ENCODE measurements around the gene MERTK. TPM values are rescaled to one million over a fixed set of nuclear protein-coding genes. Genes with fewer than 3 reads are reported as not detected.

The MERTK gene
- total RNA-seq, 1 experiment from 2014 or later: 18.4 TPM

DNA sequence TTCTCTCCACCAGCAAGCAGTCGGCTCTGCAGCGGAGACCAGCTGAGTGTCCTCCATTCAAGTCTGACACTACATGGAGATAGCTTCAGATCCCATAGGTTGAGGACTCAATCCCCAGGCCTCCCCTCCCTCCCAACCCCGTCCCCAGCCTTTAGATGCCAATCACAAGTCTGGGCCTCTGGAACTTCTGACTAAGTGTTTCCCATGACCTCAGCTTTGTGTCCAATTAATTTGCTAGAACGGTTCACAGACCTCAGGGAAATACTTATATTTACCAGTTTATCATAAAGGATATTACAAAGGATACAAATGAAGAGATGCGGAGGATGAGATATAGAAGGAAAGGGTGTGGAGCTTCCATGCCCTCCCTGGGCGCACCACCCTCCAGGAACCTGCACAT, 77.4 kb downstream of the MERTK start:
- no peak for DNase-seq (ENCODE audit: low spot score)
- Histone ChIP-seq H3K27ac (ENCODE audit: low read depth, low read length, poor library complexity, severe bottlenecking) (no peak overlapping the region), H3K4me1 (ENCODE audit: insufficient read depth, low read length, poor library complexity, severe bottlenecking) (no peaks in the 10 kb centered on the region), H3K9me3 (ENCODE audit: low read depth, low read length, poor library complexity, severe bottlenecking) (peaks cover 9% of the 10 kb centered on the region), H3K4me3 (ENCODE audit: low read depth, low read length, poor library complexity, severe bottlenecking) (no peak overlapping the region), H3K36me3 (ENCODE audit: insufficient read depth, low read length, poor library complexity, severe bottlenecking) (peaks cover 13% of the 10 kb centered on the region), H3K27me3 (replicated peaks; ENCODE audit: insufficient read depth, low read depth, low read length, poor library complexity) (no peaks in the 10 kb centered on the region)
- POLR2A ChIA-PET (ENCODE audit: low non-redundant PET): no interaction called here
- CTCF ChIA-PET: no interaction called here
- TF ChIP-seq, protein P1, sequence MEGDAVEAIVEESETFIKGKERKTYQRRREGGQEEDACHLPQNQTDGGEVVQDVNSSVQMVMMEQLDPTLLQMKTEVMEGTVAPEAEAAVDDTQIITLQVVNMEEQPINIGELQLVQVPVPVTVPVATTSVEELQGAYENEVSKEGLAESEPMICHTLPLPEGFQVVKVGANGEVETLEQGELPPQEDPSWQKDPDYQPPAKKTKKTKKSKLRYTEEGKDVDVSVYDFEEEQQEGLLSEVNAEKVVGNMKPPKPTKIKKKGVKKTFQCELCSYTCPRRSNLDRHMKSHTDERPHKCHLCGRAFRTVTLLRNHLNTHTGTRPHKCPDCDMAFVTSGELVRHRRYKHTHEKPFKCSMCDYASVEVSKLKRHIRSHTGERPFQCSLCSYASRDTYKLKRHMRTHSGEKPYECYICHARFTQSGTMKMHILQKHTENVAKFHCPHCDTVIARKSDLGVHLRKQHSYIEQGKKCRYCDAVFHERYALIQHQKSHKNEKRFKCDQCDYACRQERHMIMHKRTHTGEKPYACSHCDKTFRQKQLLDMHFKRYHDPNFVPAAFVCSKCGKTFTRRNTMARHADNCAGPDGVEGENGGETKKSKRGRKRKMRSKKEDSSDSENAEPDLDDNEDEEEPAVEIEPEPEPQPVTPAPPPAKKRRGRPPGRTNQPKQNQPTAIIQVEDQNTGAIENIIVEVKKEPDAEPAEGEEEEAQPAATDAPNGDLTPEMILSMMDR (conservative IDR thresholded peaks at IDR 0.05; ENCODE audit: low read depth, low read length): no peak
- TF ChIP-seq EZH2 (IDR thresholded peaks at IDR 0.05; ENCODE audit: borderline replicate concordance, low read depth, low read length, poor library complexity, severe bottlenecking): no peak
- BruUV-seq (replicated peaks): no TSS peak
- intact Hi-C loops (cut with micrococcal nuclease; ENCODE audit: unreplicated experiment): no loop called here

- intact Hi-C loops (cut with micrococcal nuclease; ENCODE audit: unreplicated experiment): no loop called here
- ChIA-PET POLR2A (ENCODE audit: low non-redundant PET) (no interaction called here), CTCF (no interaction called here)
- Histone ChIP-seq H3K4me1 (ENCODE audit: insufficient read depth, low read length, poor library complexity, severe bottlenecking) (no peaks in the 10 kb centered on the region), H3K36me3 (ENCODE audit: insufficient read depth, low read length, poor library complexity, severe bottlenecking) (peaks cover 13% of the 10 kb centered on the region), H3K27me3 (replicated peaks; ENCODE audit: insufficient read depth, low read depth, low read length, poor library complexity) (no peaks in the 10 kb centered on the region), H3K27ac (ENCODE audit: low read depth, low read length, poor library complexity, severe bottlenecking) (no peak overlapping the region), H3K4me3 (ENCODE audit: low read depth, low read length, poor library complexity, severe bottlenecking) (no peak overlapping the region), H3K9me3 (ENCODE audit: low read depth, low read length, poor library complexity, severe bottlenecking) (peaks cover 9% of the 10 kb centered on the region)
- BruUV-seq (replicated peaks): no TSS peak
- DNase-seq (ENCODE audit: low spot score): no peak
- no peak for TF ChIP-seq EZH2 (IDR thresholded peaks at IDR 0.05; ENCODE audit: borderline replicate concordance, low read depth, low read length, poor library complexity, severe bottlenecking)
- TF ChIP-seq, protein P1 (conservative IDR thresholded peaks at IDR 0.05; ENCODE audit: low read depth, low read length): no peak
Observed at GRCh38 chr2:111977240-111977639, 78.8 kb downstream of the MERTK start.

DNA sequence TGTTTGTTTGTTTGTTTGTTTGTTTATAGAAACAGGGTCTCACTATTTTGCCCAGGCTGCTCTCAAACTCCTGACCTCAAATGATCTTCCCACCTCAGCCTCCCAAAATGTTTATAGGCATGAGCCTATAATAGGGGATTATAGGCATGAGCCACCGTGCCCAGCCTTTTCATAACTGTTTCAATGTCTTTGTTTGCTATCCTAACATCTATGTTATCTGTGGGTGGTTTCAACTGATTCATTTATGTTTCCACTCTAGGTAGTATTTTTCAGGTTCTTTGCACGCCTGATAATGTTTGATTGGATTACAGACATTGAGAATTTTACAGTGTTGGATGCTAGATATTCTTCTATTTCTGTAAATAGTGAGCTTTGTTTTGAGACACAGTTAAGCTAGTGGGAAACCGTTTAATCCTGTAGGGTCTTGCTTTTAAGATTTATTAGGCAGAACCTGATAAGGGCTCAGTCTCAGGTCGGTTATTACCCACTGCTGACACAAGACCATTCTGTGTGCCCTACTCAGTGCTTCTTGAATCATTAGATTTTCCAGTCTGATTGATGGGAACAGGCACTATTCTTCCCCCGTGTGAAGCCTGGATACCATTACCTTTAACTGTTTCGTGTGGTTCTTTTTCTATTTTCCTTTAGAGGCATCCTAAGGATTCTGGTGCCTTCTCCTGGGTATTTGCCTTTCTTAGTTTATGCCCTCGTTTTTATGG, 80.2 kb downstream of the MERTK start:
- Histone ChIP-seq H3K4me3 (ENCODE audit: low read depth, low read length, poor library complexity, severe bottlenecking) (no peak overlapping the region), H3K27ac (ENCODE audit: low read depth, low read length, poor library complexity, severe bottlenecking) (no peak overlapping the region), H3K27me3 (replicated peaks; ENCODE audit: insufficient read depth, low read depth, low read length, poor library complexity) (no peaks in the 10 kb centered on the region), H3K4me1 (ENCODE audit: insufficient read depth, low read length, poor library complexity, severe bottlenecking) (no peaks in the 10 kb centered on the region), H3K9me3 (ENCODE audit: low read depth, low read length, poor library complexity, severe bottlenecking) (peaks cover 9% of the 10 kb centered on the region), H3K36me3 (ENCODE audit: insufficient read depth, low read length, poor library complexity, severe bottlenecking) (peaks cover 23% of the 10 kb centered on the region)
- ChIA-PET POLR2A (ENCODE audit: low non-redundant PET) (no interaction called here), CTCF (no interaction called here)
- intact Hi-C loops (cut with micrococcal nuclease; ENCODE audit: unreplicated experiment): no loop called here
- DNase-seq (ENCODE audit: low spot score): no peak
- BruUV-seq (replicated peaks): no TSS peak
- TF ChIP-seq, protein P1 (conservative IDR thresholded peaks at IDR 0.05; ENCODE audit: low read depth, low read length): no peak
- TF ChIP-seq EZH2 (IDR thresholded peaks at IDR 0.05; ENCODE audit: borderline replicate concordance, low read depth, low read length, poor library complexity, severe bottlenecking): no peak

Data from A673 (cell line).